Activated CD4-positive, alpha-beta T cell treated with anti-CD3 and anti-CD28 coated beads for 48 hours (primary cell): ENCODE measurements around the gene KCNG4.
"Not testable (repeated sequence)": the region's sequence is repeated elsewhere in the genome, so short reads cannot be mapped to it uniquely, and the experiment has no call there.

Source experiments
- DNase-seq: peaks from one replicate; pipeline ENCODE4 v3.0.0-alpha.2; 2020

Gene KCNG4

GRCh38 chr16:84233748-84234147, 6.1 kb downstream of the KCNG4 start:
- no peak for DNase-seq

DNA sequence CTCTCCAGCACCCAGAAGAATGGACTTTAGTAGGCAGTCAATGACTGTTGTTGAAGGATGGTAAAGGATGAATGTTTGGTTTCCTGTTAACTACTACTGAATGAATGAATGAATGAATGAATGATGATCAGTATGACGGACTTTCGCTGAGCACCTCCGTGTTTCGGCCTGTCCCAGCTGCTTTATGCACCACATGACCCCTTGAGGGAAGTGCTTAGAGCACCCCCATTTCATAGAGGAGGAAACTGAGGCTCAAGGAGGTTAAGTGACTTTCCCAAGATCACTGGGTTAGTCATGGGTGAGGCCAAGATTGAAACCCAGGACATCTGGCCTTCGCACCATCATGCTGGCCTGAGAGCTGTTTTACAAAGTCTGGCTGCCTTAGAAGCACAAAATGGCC, 6.8 kb downstream of the KCNG4 start:
- no peak for DNase-seq

DNA sequence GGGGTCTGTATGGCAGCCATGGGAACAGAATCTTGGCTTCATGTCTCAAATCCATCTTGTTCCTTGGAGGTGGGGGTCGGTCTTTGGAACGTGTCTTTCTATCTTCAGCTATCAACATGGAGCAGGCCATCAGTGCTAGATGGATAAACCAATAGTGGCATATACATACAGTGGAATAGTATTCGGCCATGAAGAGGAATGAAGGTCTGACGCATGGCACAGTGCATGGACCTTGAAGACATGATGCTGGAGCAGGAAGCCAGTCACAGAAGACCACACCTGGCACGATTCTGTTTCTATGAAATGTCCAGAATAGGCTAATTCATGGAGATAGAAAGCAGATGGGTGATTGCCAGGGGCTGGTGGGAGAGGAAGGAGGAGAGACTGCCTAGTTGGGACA, 7.8 kb downstream of the KCNG4 start:
- DNase-seq, result no peak

DNA sequence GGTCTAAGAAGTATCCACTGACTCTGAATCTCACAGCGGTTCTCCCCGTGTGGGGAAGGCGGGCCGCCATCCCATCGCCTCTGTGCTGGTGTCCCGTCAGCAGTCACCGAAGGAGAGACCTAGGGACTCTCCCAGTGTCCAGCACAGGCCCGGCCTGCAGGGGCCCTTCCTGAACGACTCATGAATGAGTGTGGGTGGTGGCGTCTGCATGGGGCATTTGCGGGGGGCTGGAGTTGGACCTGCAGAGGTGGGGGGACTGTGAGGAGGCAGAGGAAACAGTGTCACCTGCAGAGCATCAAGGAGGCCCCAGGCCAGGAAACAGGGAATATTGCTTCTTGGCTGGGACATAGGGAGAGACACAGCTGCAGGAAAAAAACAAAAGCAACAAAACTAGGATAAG, 10.3 kb downstream of the KCNG4 start:
- DNase-seq, result no peak

DNA sequence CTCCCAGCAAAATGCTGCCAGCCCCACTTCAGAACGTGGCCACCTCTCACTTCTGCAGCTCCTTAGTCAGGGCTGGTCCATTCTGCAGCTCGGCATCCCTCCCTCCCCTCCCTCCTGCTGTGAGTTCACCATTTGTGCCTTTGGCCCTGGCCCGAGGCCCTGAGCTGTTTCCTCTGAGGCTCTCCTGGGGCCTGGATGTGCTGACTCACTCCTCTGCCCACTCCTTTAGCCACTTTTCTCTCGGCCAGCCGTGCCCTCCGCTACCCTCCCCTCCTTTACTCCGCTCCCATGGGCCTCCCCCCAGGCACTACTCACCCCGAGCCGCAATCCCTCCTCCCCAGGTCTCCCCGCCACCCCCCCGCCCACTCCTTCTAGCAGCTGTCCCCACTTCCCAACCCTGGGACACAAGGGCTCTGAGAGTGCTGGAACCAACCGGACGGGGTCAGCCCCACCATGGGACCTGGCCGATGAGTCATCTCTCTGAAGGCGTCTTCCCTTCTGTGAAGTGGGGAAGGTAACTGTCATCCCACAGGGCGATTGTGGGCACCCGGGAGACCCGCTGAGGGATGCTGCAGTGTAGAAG, 11.5 kb downstream of the KCNG4 start:
- no peak for DNase-seq

- DNase-seq, result no peak
Observed at GRCh38 chr16:84227548-84227947, 12.3 kb downstream of the KCNG4 start.

DNA sequence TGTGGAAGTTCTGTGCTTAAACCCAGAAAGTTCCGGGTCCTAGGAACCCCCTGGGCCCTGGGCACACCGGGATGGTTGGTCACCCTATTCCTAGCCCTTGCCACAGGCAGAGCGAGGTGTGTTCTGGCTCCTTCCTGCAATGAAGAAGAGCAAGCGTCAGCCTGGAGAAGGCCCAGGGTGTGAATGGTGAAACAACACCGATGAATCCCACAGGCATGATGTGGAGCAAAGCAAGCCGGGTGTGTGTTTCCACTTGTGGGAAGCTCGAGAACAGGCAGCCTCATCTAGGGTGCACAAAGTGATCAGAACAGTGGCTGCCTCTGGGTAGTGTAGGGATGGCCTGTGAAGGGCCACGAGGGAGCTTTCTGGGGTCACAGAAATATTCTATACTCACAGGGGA, 13.8 kb downstream of the KCNG4 start:
- no peak for DNase-seq

DNA sequence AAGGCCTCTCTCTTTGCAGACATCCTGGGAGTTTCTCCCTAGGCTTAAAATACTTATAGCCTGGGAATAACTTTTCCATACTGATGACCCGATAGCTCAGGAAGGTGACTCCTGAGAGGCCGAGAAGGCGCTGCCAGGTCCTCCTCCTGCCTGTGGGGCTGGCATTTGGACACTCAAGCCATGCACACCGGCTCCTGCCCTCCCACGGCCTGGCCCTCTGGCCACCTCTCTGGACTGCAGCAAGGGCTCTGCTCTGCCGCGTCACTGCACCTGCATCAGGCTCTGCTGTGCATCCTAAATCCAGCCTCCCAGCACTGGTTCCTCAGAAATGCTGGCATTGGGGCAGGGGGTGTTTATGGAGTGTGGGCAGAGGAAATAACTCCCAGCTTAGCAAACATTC, 14.2 kb downstream of the KCNG4 start:
- DNase-seq, result no peak

DNA sequence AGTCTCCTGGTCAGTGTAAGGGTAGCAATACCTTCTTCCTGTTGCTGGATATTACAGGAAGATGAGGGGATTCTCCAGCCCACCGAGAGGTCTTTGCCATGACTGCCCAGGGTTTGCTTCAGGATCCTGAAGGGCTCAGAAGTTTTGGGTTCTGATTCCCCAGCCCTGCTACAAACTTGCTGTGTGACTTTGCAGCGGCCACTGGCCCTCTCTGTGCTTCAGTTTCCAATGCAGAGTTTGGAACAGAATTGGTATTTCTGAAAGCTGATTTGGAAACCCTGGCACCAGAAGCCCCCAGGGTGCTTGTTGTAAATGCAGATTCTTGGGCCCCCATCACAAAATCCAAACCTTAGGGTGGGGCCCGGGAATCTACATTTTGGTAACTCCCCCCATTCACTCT, 14.7 kb downstream of the KCNG4 start:
- DNase-seq, result no peak

DNA sequence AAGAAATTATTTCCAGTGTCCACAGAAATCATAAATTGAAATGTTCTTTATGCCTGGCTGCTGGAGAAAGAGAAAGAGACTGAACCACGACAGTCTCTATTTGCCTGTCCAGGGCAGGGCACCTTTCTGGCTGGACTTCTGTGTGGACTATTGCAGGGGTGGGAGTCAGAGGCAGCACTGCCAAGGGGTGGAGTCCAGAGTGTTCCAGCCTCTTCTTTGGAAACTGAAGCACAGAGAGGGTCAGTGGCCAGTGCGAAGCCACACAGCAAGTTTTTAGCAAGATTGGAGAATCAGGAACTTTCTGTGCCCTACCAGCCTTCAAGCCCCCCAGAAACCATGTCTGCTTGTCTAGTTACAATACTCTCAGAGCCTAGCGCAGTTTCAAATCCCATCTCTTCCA, 15.3 kb downstream of the KCNG4 start:
- DNase-seq, result no peak

GRCh38 chr16:84223456-84223855, 16.4 kb downstream of the KCNG4 start:
- no peak for DNase-seq

DNA sequence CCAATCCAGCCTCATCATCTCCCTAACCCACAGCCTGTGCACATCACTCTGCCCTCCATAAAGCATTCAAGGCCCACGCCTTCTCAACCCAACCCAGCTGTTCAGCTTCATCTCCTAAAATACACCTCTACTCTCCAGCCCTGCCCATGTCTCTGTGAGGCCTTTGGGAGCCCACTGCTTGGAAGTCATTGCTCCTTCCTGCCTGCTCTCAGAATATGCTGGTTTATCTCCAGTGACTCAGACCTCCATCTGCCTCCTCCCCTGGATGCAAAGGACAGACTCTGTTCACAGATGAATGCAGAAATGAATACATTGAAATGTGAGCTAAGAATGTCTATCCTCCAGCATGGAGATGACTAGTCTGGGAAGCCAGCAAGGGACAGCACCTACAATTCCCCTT, 19.0 kb downstream of the KCNG4 start:
- no peak for DNase-seq

DNA sequence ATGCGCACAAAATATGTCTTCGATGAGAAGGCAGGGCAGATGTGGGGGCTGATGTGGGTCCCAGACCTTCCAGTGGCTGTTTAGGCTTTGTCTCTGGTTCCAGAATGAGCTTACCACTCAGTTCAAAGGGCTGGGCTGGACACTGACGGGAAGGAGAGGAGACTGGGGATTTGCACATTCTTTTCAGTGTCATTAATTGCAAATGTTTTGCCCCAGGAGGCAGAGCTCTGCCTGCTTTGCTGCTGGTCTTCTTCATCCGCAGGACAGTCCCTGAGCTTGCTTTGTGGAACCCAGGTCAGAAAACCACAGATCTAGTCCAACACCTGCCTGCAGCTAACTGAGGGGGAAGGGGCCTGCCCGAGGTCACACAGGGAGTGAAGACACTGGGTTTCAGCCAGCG, 20.9 kb downstream of the KCNG4 start:
- no peak for DNase-seq

- DNase-seq, result no peak
Observed at GRCh38 chr16:84218176-84218823, 21.5 kb downstream of the KCNG4 start.

DNA sequence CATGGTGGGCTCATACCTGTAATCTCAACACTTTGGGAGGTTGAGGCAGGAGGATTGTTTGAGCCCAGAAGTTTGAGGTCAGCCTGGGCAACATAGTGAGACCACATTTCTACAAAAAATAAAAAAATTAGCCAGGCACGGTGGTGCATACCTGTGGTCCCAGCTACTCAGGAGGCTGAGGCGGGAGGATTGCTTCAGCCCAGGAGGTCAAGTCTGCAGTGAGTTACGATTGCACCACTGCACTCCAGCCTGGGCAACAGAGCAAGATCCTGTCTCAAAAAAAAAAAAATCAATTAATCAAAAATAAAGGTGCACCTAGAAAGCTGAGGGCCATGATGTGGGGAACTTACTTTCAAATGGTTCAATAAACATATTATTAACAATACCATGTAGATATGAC, 23.7 kb downstream of the KCNG4 start:
- DNase-seq, result not testable (repeated sequence)

- no peak for DNase-seq
Observed at GRCh38 chr16:84215531-84215930, 24.3 kb downstream of the KCNG4 start.

GRCh38 chr16:84214451-84215066, 25.3 kb downstream of the KCNG4 start:
- no peak for DNase-seq

GRCh38 chr16:84212631-84213030, 27.2 kb downstream of the KCNG4 start:
- no peak for DNase-seq

DNA sequence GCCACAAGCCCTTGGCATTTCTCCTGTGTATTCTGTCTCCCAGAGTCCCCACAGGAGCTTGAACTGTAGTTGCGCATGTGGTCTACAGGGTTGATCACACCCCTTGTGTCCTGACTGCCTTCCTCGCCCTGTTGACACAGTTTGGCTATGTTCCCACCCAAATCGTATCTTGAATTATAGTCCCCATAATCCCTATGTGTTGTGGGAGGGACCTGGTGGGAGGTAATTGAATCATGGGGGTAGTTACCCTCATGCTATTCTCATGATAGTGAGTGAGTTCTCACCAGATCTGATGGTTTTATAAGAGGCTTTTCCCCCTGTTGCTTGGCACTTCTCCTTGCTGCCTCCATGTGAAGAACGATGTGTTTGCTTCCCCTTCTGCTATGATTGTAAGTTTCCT, 27.7 kb downstream of the KCNG4 start:
- no peak for DNase-seq

DNA sequence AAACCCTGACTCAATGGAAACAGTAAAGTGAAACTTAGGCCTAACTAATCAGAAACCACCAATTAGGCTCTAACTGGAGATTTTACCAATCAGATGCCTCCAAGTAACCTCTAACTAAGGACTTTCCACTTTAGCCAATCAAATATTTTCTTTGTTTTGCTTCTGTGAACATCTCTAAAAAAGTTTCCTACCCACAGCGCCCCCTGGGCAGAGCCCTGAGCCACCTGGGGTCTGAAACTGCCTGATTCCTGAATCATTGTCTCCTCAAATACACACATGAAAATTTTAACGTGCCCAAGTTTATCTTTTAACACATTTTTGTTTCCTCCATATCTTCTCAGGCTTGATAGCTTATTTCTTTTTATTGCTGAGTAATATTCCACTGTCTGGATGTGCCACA, 29.8 kb downstream of the KCNG4 start:
- DNase-seq, result peak; percentile 14

GRCh38 chr16:84207879-84208278, 31.9 kb downstream of the KCNG4 start:
- no peak for DNase-seq

- DNase-seq, result no peak
Observed at GRCh38 chr16:84207251-84207650, 32.6 kb downstream of the KCNG4 start.

DNA sequence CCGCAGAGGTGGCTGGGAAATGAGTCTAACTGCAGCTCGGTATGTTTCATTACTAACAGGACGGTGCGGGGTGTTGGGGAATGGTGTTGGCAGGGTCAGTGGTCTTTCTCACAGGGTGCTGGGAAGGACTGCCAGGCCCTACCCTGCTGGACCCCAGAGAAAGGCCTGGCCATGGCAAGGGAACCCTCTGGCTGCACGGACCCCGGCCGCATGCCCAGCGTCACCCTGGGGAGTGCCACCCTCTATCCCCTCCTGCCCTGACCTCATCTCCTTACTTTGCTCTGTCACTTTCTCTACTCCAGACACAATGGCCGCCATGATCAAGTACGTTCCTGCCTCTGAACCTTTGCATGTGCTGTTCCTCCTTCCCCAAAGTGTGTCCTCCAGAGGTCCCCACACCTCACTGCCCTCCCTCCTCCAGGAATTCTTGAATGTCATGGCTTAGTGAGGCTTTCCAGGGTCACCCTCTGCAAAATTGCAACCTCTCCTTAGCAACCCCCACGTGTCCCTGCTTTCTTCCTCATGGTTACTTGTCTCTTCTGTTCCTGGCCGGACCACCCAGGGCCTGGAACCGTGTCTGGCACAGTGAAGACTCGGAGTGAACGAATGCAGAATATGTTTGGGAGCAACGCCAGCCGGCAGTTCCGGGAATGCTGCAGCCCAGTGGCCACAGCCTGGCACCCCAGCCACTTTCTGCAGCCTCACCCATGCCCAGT, 33.7 kb downstream of the KCNG4 start:
- DNase-seq, result no peak

DNA sequence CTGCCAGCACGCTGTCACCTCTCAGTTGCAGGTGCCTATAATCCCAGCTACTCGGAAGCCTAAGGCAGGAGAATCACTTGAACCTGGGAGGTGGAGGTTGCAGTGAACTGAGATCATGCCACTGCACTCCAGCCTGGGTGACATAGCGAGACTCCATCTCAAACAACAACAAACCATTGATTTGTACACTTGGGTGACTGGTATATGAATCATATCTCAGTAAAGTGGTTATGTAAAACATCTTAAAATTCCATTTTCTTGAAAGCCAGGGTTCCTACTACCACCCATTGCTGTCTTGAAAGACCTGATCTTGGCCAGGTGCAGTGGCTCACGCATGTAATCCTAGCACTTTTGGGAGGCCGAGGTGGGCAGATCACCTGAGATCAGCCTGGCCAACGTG, 34.7 kb downstream of the KCNG4 start:
- not testable (repeated sequence) for DNase-seq
